D721Med (cell line): ENCODE measurements around the gene C5orf58.
"Not testable (repeated sequence)": the region's sequence is repeated elsewhere in the genome, so short reads cannot be mapped to it uniquely, and the experiment has no call there.

ENCODE experiments used
- DNase-seq: peaks from one replicate; pipeline ENCODE4 v3.0.0; 2011; ENCODE audit warnings: low spot score; ENCODE audit not compliant: insufficient read length
- FAIRE-seq: peaks from 2 replicates; lab custom pipeline; 2011; peaks lifted over from hg19 to GRCh38; lab: Jason Lieb, UNC
- CTCF ChIP-seq: IDR thresholded peaks from 2 replicates; pipeline ENCODE4 v1.5.1; 2012; ENCODE audit warnings: mild to moderate bottlenecking, control low read depth; ENCODE audit not compliant: insufficient read depth; ENCODE audit errors: missing control alignments

The C5orf58 gene

GRCh38 chr5:170233358-170233892 lies 640 bp downstream of the C5orf58 start:
- DNase-seq (no peak), FAIRE-seq (no peak)
- TF ChIP-seq CTCF, result no peak

GRCh38 chr5:170235876-170236864 lies 3.4 kb downstream of the C5orf58 start:
- no peak for TF ChIP-seq CTCF
- DNase-seq (no peak), FAIRE-seq (no peak)

GRCh38 chr5:170238456-170239196 lies 5.8 kb downstream of the C5orf58 start:
- DNase-seq, result no peak
- no peak for TF ChIP-seq CTCF
- FAIRE-seq, result no peak

- DNase-seq, FAIRE-seq: not testable (repeated sequence)
These were observed 12.7 kb downstream of the C5orf58 start for GRCh38 chr5:170245436-170245835.

- FAIRE-seq (no peak), DNase-seq (no peak)
- no peak for TF ChIP-seq CTCF
These were observed 13.5 kb downstream of the C5orf58 start for GRCh38 chr5:170246126-170246870.

GRCh38 chr5:170247363-170247762 lies 14.6 kb downstream of the C5orf58 start:
- no peak for DNase-seq
- TF ChIP-seq CTCF, result no peak
- FAIRE-seq, result no peak

GRCh38 chr5:170248172-170248930 lies 15.6 kb downstream of the C5orf58 start:
- no peak for FAIRE-seq
- no peak for TF ChIP-seq CTCF
- no peak for DNase-seq

- FAIRE-seq, DNase-seq: not testable (repeated sequence)
These were observed 16.1 kb downstream of the C5orf58 start for GRCh38 chr5:170248931-170249227.
